LHCN-M2 (cell line): ENCODE measurements around the gene UBQLN2. TPM values are rescaled to one million over a fixed set of nuclear protein-coding genes. Genes with fewer than 3 reads are reported as not detected.
"Not testable (repeated sequence)": the region's sequence is repeated elsewhere in the genome, so short reads cannot be mapped to it uniquely, and the experiment has no call there.

Experiments
- DNase-seq: peaks from one replicate; pipeline ENCODE4 v3.0.0-alpha.2; 2012; ENCODE audit warnings: low read depth
- polyA plus RNA-seq: library from polyadenylated mRNA; unstranded; fragments of >200 nt; gene quantifications from one replicate; pipeline ENCODE4 v1.2.1, GENCODE V29; 2012; ENCODE audit warnings: missing spikeins
- total RNA-seq: library from RNA; depleted of rRNA; stranded (reverse); fragments of >200 nt; gene quantifications from 2 replicates; pipeline ENCODE4 v1.2.3, GENCODE V29; 2014; rRNA removed

Gene UBQLN2
- 13.1 and 20.4 TPM in 2 replicates for total RNA-seq
- 18.4 TPM for polyA plus RNA-seq

- DNase-seq = peak; percentile 75
These were observed at the start of gene UBQLN2 for GRCh38 chrX:56563231-56564161. TSS of gene UBQLN2 (plus strand) at chrX:56563627. CDS start at chrX:56563874, 247 bp downstream.

- no peak for DNase-seq
These were observed 43.8 kb upstream of the UBQLN2 start for GRCh38 chrX:56519642-56520041.

GRCh38 chrX:56529482-56530007 is 33.9 kb upstream of the UBQLN2 start:
- not testable (repeated sequence) for DNase-seq

- DNase-seq = no peak
These were observed 33.4 kb upstream of the UBQLN2 start for GRCh38 chrX:56530011-56530410.

- DNase-seq = no peak
These were observed 12.8 kb upstream of the UBQLN2 start for GRCh38 chrX:56550667-56551066.

- no peak for DNase-seq
These were observed 8.6 kb upstream of the UBQLN2 start for GRCh38 chrX:56554870-56555269.

GRCh38 chrX:56557376-56557929 is 6.0 kb upstream of the UBQLN2 start:
- DNase-seq = no peak

- peak; percentile 14 for DNase-seq
These were observed 898 bp downstream of the UBQLN2 start for GRCh38 chrX:56564164-56564885.

- DNase-seq = peak; percentile 2
These were observed 1.8 kb downstream of the UBQLN2 start for GRCh38 chrX:56564921-56565840.

- DNase-seq = no peak
These were observed 6.1 kb downstream of the UBQLN2 start for GRCh38 chrX:56569378-56570057.

GRCh38 chrX:56572975-56573374 is 9.5 kb downstream of the UBQLN2 start:
- DNase-seq = no peak

GRCh38 chrX:56574861-56575260 is 11.4 kb downstream of the UBQLN2 start:
- no peak for DNase-seq

- peak; percentile 56 for DNase-seq
These were observed 13.3 kb downstream of the UBQLN2 start for GRCh38 chrX:56576721-56577120.

GRCh38 chrX:56588397-56589188 is 25.2 kb downstream of the UBQLN2 start:
- no peak for DNase-seq

GRCh38 chrX:56591830-56592229 is 28.4 kb downstream of the UBQLN2 start:
- not testable (repeated sequence) for DNase-seq

GRCh38 chrX:56600141-56600540 is 36.7 kb downstream of the UBQLN2 start:
- DNase-seq = no peak

- no peak for DNase-seq
These were observed 37.6 kb downstream of the UBQLN2 start for GRCh38 chrX:56600987-56601386.

- DNase-seq = no peak
These were observed 51.9 kb downstream of the UBQLN2 start for GRCh38 chrX:56615282-56615681.
